Sigmoid colon (tissue), 7 donors: ENCODE data around the gene MRPL21. TPM values are rescaled to one million over a fixed set of nuclear protein-coding genes. Genes with fewer than 3 reads are reported as not detected.
A peak's percentile ranks its signal among the peaks of the same experiment; 100 is the strongest.

Source experiments
- DNase-seq: peaks from one replicate; pipeline ENCODE4 v3.0.0-alpha.2; 2019
- H3K27ac ChIP-seq, 4 donors: fragments of 200-600 bp; sonication (generic); one replicate each; pipeline ENCODE4 v1.5.1; 2016 to 2019; ENCODE audit warnings: mild to moderate bottlenecking in 1 of 4
- H3K27me3 ChIP-seq, 3 donors: fragments of 200-600 bp; sonication (generic); one replicate each; pipeline ENCODE4 v1.5.1; 2019; ENCODE audit warnings: mild to moderate bottlenecking in 1 of 3
- H3K36me3 ChIP-seq, 4 donors: fragments of 200-600 bp; sonication (generic); one replicate each; pipeline ENCODE4 v1.5.1; 2016 to 2019
- H3K4me1 ChIP-seq, 4 donors: fragments of 200-600 bp; sonication (generic); one replicate each; pipeline ENCODE4 v1.5.1; 2017 to 2019
- H3K4me3 ChIP-seq, 4 donors: fragments of 200-600 bp; sonication (generic); one replicate each; pipeline ENCODE4 v1.5.1; 2017 to 2019; ENCODE audit warnings: mild to moderate bottlenecking in 2 of 4, moderate library complexity in 1 of 4
- H3K9me3 ChIP-seq, 4 donors: fragments of 200-600 bp in 3 of 4; sonication (generic) in 3 of 4; one replicate each; pipeline versions ENCODE4 v1.5.1 to v1.6.1; 2013 to 2019
- EP300 ChIP-seq, 4 donors: sonication (generic); formaldehyde crosslinking; IDR thresholded peaks; one replicate each; pipeline ENCODE4 v1.6.1; 2017; ENCODE audit warnings: antibody characterized with exemption in 4 of 4
- POLR2A ChIP-seq, 2 donors: fragments of 450-650 bp; IDR thresholded peaks; one replicate each; pipeline ENCODE4 v1.6.1; 2016; ENCODE audit warnings: antibody characterized with exemption in 2 of 2, mild to moderate bottlenecking in 2 of 2, moderate library complexity in 2 of 2
- POLR2AphosphoS5 ChIP-seq, 4 donors: sonication (generic); formaldehyde crosslinking; IDR thresholded peaks; one replicate each; pipeline ENCODE4 v1.6.1; 2017; ENCODE audit warnings: antibody characterized with exemption in 4 of 4
- WGBS, 2 donors: extraction: QIAGEN DNeasy Blood & Tissue Kit; methylation state at CpG; one replicate each; pipeline ENCODE4 v1.1.7; 2013; 5-methylcytosine and 5-hydroxymethylcytosine counted together
- intact Hi-C: fragments of 100-400 bp; cut with DNase I; formaldehyde crosslinking; loops from one replicate; pipeline ENCODE4 v1.15.1; 2023
- polyA plus RNA-seq, 3 donors: library from polyadenylated mRNA; stranded (reverse); fragments of 200-250 nt; gene quantifications; one replicate each; pipeline ENCODE4 v1.2.3, GENCODE V29; 2013
- total RNA-seq, 4 donors: library from RNA; depleted of rRNA; stranded (reverse); fragments of >200 nt; gene quantifications; one replicate each; pipeline ENCODE4 v1.1.0, GENCODE V29; 2016
- TF ChIP-seq, protein P1 (sequence below), 4 experiments: fragments of 450-650 bp in 3 of 4; fragments of 200-600 bp in 1 of 4; IDR thresholded peaks; one replicate each; pipeline ENCODE4 v1.5.1; 2016 to 2019; ENCODE audit warnings: antibody characterized with exemption in 4 of 4, mild to moderate bottlenecking in 3 of 4, moderate library complexity in 2 of 4
- donor health status: healthy with polysubstance abuse.
- donor health status: Bipolar disorder and iron deficiency.
- donor health status: healthy.

Gene MRPL21
- total and polyA plus RNA-seq, 7 donors = 53.7 to 134 (median 99.1) TPM

- H3K27me3 ChIP-seq = peaks cover 9 to 17% (median 16%) of the 10 kb centered on the region in 3 donors
- H3K36me3 ChIP-seq = no peaks in the 10 kb centered on the region
- intact Hi-C loops = no loop called here
- 83 to 86% methylated on average over 8 of the region's 8 CpGs for WGBS, 2 donors
- no peaks in the 10 kb centered on the region for H3K9me3 ChIP-seq
- peaks cover 0 to 29% (median 19%) of the 10 kb centered on the region in 4 donors for H3K4me1 ChIP-seq
- TF ChIP-seq EP300 (IDR thresholded peaks at IDR 0.05) = no peak
- TF ChIP-seq POLR2A (IDR thresholded peaks at IDR 0.05) = no peak
- TF ChIP-seq POLR2AphosphoS5 (IDR thresholded peaks at IDR 0.05) = no peak
- TF ChIP-seq, protein P1, sequence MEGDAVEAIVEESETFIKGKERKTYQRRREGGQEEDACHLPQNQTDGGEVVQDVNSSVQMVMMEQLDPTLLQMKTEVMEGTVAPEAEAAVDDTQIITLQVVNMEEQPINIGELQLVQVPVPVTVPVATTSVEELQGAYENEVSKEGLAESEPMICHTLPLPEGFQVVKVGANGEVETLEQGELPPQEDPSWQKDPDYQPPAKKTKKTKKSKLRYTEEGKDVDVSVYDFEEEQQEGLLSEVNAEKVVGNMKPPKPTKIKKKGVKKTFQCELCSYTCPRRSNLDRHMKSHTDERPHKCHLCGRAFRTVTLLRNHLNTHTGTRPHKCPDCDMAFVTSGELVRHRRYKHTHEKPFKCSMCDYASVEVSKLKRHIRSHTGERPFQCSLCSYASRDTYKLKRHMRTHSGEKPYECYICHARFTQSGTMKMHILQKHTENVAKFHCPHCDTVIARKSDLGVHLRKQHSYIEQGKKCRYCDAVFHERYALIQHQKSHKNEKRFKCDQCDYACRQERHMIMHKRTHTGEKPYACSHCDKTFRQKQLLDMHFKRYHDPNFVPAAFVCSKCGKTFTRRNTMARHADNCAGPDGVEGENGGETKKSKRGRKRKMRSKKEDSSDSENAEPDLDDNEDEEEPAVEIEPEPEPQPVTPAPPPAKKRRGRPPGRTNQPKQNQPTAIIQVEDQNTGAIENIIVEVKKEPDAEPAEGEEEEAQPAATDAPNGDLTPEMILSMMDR (IDR thresholded peaks at IDR 0.05) = no peak
- no peak overlapping the region for H3K4me3 ChIP-seq
- DNase-seq = no peak
- no peak overlapping the region for H3K27ac ChIP-seq
These were observed 51.0 kb downstream of the MRPL21 start for GRCh38 chr11:68852628-68853027.

- TF ChIP-seq POLR2A (IDR thresholded peaks at IDR 0.05) = no peak
- no peak for TF ChIP-seq POLR2AphosphoS5 (IDR thresholded peaks at IDR 0.05)
- TF ChIP-seq, protein P1 (IDR thresholded peaks at IDR 0.05) = no peak
- TF ChIP-seq EP300 (IDR thresholded peaks at IDR 0.05) = no peak
- no peak overlapping the region for H3K27ac ChIP-seq
- intact Hi-C loops = loop anchor here (10.0 kb wide), 1 partner anchor 384 kb away; the partner anchor contains the start of gene PPP6R3
- H3K9me3 ChIP-seq = no peaks in the 10 kb centered on the region
- WGBS, 2 donors = 83 to 95% methylated on average over 15 of the region's 15 CpGs
- H3K4me3 ChIP-seq = no peak overlapping the region
- H3K4me1 ChIP-seq = peaks cover 0 to 11% (median 9%) of the 10 kb centered on the region in 4 donors
- H3K27me3 ChIP-seq = peaks cover 0 to 1% (median under 1%) of the 10 kb centered on the region in 3 donors
- no peaks in the 10 kb centered on the region for H3K36me3 ChIP-seq
- no peak for DNase-seq
These were observed 55.2 kb downstream of the MRPL21 start for GRCh38 chr11:68848429-68848828.

GRCh38 chr11:68847395-68847794 is 56.2 kb downstream of the MRPL21 start:
- no peaks in the 10 kb centered on the region for H3K36me3 ChIP-seq
- no peaks in the 10 kb centered on the region for H3K27me3 ChIP-seq
- DNase-seq = no peak
- no peak for TF ChIP-seq POLR2A (IDR thresholded peaks at IDR 0.05)
- no peak for TF ChIP-seq EP300 (IDR thresholded peaks at IDR 0.05)
- no peak for TF ChIP-seq POLR2AphosphoS5 (IDR thresholded peaks at IDR 0.05)
- TF ChIP-seq, protein P1 (IDR thresholded peaks at IDR 0.05) = no peak
- 75 to 82% methylated on average over 4 of the region's 4 CpGs for WGBS, 2 donors
- no peak overlapping the region for H3K27ac ChIP-seq
- H3K4me3 ChIP-seq = no peak overlapping the region
- H3K9me3 ChIP-seq = no peaks in the 10 kb centered on the region
- peaks cover 0 to 21% (median 18%) of the 10 kb centered on the region in 4 donors for H3K4me1 ChIP-seq
- intact Hi-C loops = loop anchor here (10.0 kb wide), 1 partner anchor 383 kb away; the partner anchor contains the start of gene PPP6R3

GRCh38 chr11:68845351-68846002 is 58.2 kb downstream of the MRPL21 start:
- WGBS, 2 donors = 81 to 85% methylated on average over 18 of the region's 18 CpGs
- Histone ChIP-seq H3K27ac (peak overlapping the region in 1 of 4 donors; percentile 50), H3K9me3 (no peaks in the 10 kb centered on the region), H3K4me3 (no peak overlapping the region), H3K27me3 (no peaks in the 10 kb centered on the region), H3K4me1 (peaks cover 0 to 26% (median 24%) of the 10 kb centered on the region in 4 donors), H3K36me3 (no peaks in the 10 kb centered on the region)
- intact Hi-C loops = loop anchor here (10.0 kb wide), 1 partner anchor 381 kb away; the partner anchor contains the start of gene PPP6R3
- no peak for TF ChIP-seq POLR2A (IDR thresholded peaks at IDR 0.05)
- TF ChIP-seq, protein P1 (IDR thresholded peaks at IDR 0.05) = no peak
- TF ChIP-seq EP300 (IDR thresholded peaks at IDR 0.05) = no peak
- no peak for TF ChIP-seq POLR2AphosphoS5 (IDR thresholded peaks at IDR 0.05)
- no peak for DNase-seq
